ENCODE data around the gene PXK.

Gene PXK

GRCh38 chr3:58463942-58464271 is 131.2 kb downstream of the PXK start:
- no peak for DNase-seq (ENCODE audit: extremely low read depth, insufficient read length)
- H3K36me3 ChIP-seq (ENCODE audit: control insufficient read depth, insufficient read depth, low read length), result no peaks in the 10 kb centered on the region
- no peaks in the 10 kb centered on the region for H3K27me3 ChIP-seq (replicated peaks; ENCODE audit: control insufficient read depth, insufficient read depth, low read length)
- no peak for TF ChIP-seq CTCF (IDR thresholded peaks at IDR 0.05; ENCODE audit: insufficient read depth, low read length, poor library complexity, severe bottlenecking)
- H3K4me3 ChIP-seq (replicated peaks; ENCODE audit: low read depth, low read length), result no peak overlapping the region

GRCh38 chr3:58464866-58465265 is 132.2 kb downstream of the PXK start:
- no peak for DNase-seq (ENCODE audit: extremely low read depth, insufficient read length)
- Histone ChIP-seq H3K4me3 (replicated peaks; ENCODE audit: low read depth, low read length) (no peak overlapping the region), H3K36me3 (ENCODE audit: control insufficient read depth, insufficient read depth, low read length) (no peaks in the 10 kb centered on the region)

GRCh38 chr3:58466899-58467563 is 134.3 kb downstream of the PXK start:
- Histone ChIP-seq H3K27me3 (replicated peaks; ENCODE audit: control insufficient read depth, insufficient read depth, low read length) (no peaks in the 10 kb centered on the region), H3K4me3 (replicated peaks; ENCODE audit: low read depth, low read length) (no peak overlapping the region), H3K36me3 (ENCODE audit: control insufficient read depth, insufficient read depth, low read length) (no peaks in the 10 kb centered on the region)
- DNase-seq (ENCODE audit: extremely low read depth, insufficient read length), result no peak
- TF ChIP-seq CTCF (IDR thresholded peaks at IDR 0.05; ENCODE audit: insufficient read depth, low read length, poor library complexity, severe bottlenecking), result no peak

More at GRCh38 chr3:58464866-58465265, 132.2 kb downstream of the PXK start:
- no peak for TF ChIP-seq CTCF (IDR thresholded peaks at IDR 0.05; ENCODE audit: insufficient read depth, low read length, poor library complexity, severe bottlenecking)
- no peaks in the 10 kb centered on the region for H3K27me3 ChIP-seq (replicated peaks; ENCODE audit: control insufficient read depth, insufficient read depth, low read length)

GRCh38 chr3:58469096-58469495 is 136.4 kb downstream of the PXK start:
- no peak for TF ChIP-seq CTCF (IDR thresholded peaks at IDR 0.05; ENCODE audit: insufficient read depth, low read length, poor library complexity, severe bottlenecking)
- no peaks in the 10 kb centered on the region for H3K36me3 ChIP-seq (ENCODE audit: control insufficient read depth, insufficient read depth, low read length)
- H3K27me3 ChIP-seq (replicated peaks; ENCODE audit: control insufficient read depth, insufficient read depth, low read length), result no peaks in the 10 kb centered on the region
- H3K4me3 ChIP-seq (replicated peaks; ENCODE audit: low read depth, low read length), result no peak overlapping the region
- DNase-seq (ENCODE audit: extremely low read depth, insufficient read length), result no peak

- H3K36me3 ChIP-seq (ENCODE audit: control insufficient read depth, insufficient read depth, low read length), result no peaks in the 10 kb centered on the region
- DNase-seq (ENCODE audit: extremely low read depth, insufficient read length), result no peak
- TF ChIP-seq CTCF (IDR thresholded peaks at IDR 0.05; ENCODE audit: insufficient read depth, low read length, poor library complexity, severe bottlenecking), result no peak
- H3K27me3 ChIP-seq (replicated peaks; ENCODE audit: control insufficient read depth, insufficient read depth, low read length), result no peaks in the 10 kb centered on the region
- H3K4me3 ChIP-seq (replicated peaks; ENCODE audit: low read depth, low read length), result no peak overlapping the region
Measured at GRCh38 chr3:58470363-58471024, 137.8 kb downstream of the PXK start.
